Left forelimb (tissue), 1 donor: ENCODE data around the gene SEC24C.
"Not testable (repeated sequence)": the region's sequence is repeated elsewhere in the genome, so short reads cannot be mapped to it uniquely, and the experiment has no call there.

Source experiments
- DNase-seq: peaks from one replicate; pipeline ENCODE4 v3.0.0-alpha.2; 2018; ENCODE audit warnings: low spot score

Gene SEC24C

GRCh38 chr10:73743905-73744663 lies at the start of gene SEC24C:
Gene SEC24C (plus strand): TSS chr10:73744372. CDS start chr10:73746833, 2,461 bp downstream.
- peak; percentile 98 for DNase-seq

GRCh38 chr10:73695302-73695701 lies 48.9 kb upstream of the SEC24C start:
- DNase-seq, result not testable (repeated sequence)

- DNase-seq, result not testable (repeated sequence)
Observed at GRCh38 chr10:73697675-73698159, 46.5 kb upstream of the SEC24C start, which contains the start of gene AGAP5. Gene AGAP5 (minus strand): TSS chr10:73698109. CDS start chr10:73697755, 354 bp downstream.

- DNase-seq, result not testable (repeated sequence)
Observed at GRCh38 chr10:73698819-73699218, 45.4 kb upstream of the SEC24C start.

- DNase-seq, result not testable (repeated sequence)
Observed at GRCh38 chr10:73703924-73704323, 40.2 kb upstream of the SEC24C start.

GRCh38 chr10:73705506-73706072 lies 38.6 kb upstream of the SEC24C start:
- DNase-seq, result not testable (repeated sequence)

GRCh38 chr10:73706488-73706887 lies 37.7 kb upstream of the SEC24C start:
- DNase-seq, result not testable (repeated sequence)

GRCh38 chr10:73707628-73708027 lies 36.5 kb upstream of the SEC24C start:
- DNase-seq, result not testable (repeated sequence)

GRCh38 chr10:73708122-73708521 lies 36.0 kb upstream of the SEC24C start:
- not testable (repeated sequence) for DNase-seq

GRCh38 chr10:73711683-73712082 lies 32.5 kb upstream of the SEC24C start:
- DNase-seq, result not testable (repeated sequence)

GRCh38 chr10:73713912-73714311 lies 30.3 kb upstream of the SEC24C start:
- DNase-seq, result not testable (repeated sequence)

- DNase-seq, result not testable (repeated sequence)
Observed at GRCh38 chr10:73714483-73714882, 29.7 kb upstream of the SEC24C start.

GRCh38 chr10:73715179-73716156 lies 28.7 kb upstream of the SEC24C start:
- not testable (repeated sequence) for DNase-seq

GRCh38 chr10:73716251-73716650 lies 27.9 kb upstream of the SEC24C start:
- DNase-seq, result no peak

GRCh38 chr10:73717556-73717955 lies 26.6 kb upstream of the SEC24C start:
- no peak for DNase-seq

- not testable (repeated sequence) for DNase-seq
Observed at GRCh38 chr10:73720561-73720960, 23.6 kb upstream of the SEC24C start.

GRCh38 chr10:73723516-73723915 lies 20.7 kb upstream of the SEC24C start:
- DNase-seq, result no peak

- not testable (repeated sequence) for DNase-seq
Observed at GRCh38 chr10:73729781-73730152, 14.4 kb upstream of the SEC24C start.

- DNase-seq, result peak; percentile 96
Observed at GRCh38 chr10:73730153-73730906, 13.8 kb upstream of the SEC24C start.

GRCh38 chr10:73731588-73732375 lies 12.4 kb upstream of the SEC24C start:
- DNase-seq, result no peak
